SK-N-MC (cell line): ENCODE data around the gene SPAG6.

ENCODE experiments used
- EZH2 ChIP-seq: fragments of 200-600 bp; sonication (generic); IDR thresholded peaks from one replicate; pipeline ENCODE4 v1.6.1; 2017; ENCODE audit warnings: antibody characterized with exemption
- POLR2AphosphoS5 ChIP-seq: IDR thresholded peaks from 2 replicates; pipeline ENCODE4 v1.6.1; 2012; ENCODE audit warnings: mild to moderate bottlenecking, low read depth, low read length, borderline replicate concordance

GRCh38 chr10:22346096-22346661 is 883 bp downstream of the SPAG6 start:
- TF ChIP-seq EZH2 = no peak
- TF ChIP-seq POLR2AphosphoS5 = no peak
